GM19193 (cell line): Measurements from ENCODE around the gene CAV3.

ENCODE experiments used
- POLR2A ChIP-seq: IDR thresholded peaks from 4 replicates; pipeline ENCODE4 v1.6.1; 2011; ENCODE audit not compliant: insufficient read depth, insufficient read length; ENCODE audit errors: extremely low read depth

The CAV3 gene

GRCh38 chr3:8734137-8734878 is 706 bp downstream of the CAV3 start:
- no peak for TF ChIP-seq POLR2A

GRCh38 chr3:8734908-8735307 is 1.3 kb downstream of the CAV3 start:
- no peak for TF ChIP-seq POLR2A

GRCh38 chr3:8736436-8736835 is 2.8 kb downstream of the CAV3 start:
- no peak for TF ChIP-seq POLR2A

- TF ChIP-seq POLR2A, result no peak
Observed at GRCh38 chr3:8737301-8737700, 3.7 kb downstream of the CAV3 start.

- no peak for TF ChIP-seq POLR2A
Observed at GRCh38 chr3:8737823-8738222, 4.2 kb downstream of the CAV3 start.

GRCh38 chr3:8738639-8739038 is 5.0 kb downstream of the CAV3 start:
- no peak for TF ChIP-seq POLR2A

GRCh38 chr3:8739757-8740504 is 6.3 kb downstream of the CAV3 start:
- TF ChIP-seq POLR2A, result no peak

- TF ChIP-seq POLR2A, result no peak
Observed at GRCh38 chr3:8741581-8742261, 8.1 kb downstream of the CAV3 start.

- TF ChIP-seq POLR2A, result no peak
Observed at GRCh38 chr3:8743021-8743601, 9.5 kb downstream of the CAV3 start.

- no peak for TF ChIP-seq POLR2A
Observed at GRCh38 chr3:8743911-8744310, 10.3 kb downstream of the CAV3 start.

- no peak for TF ChIP-seq POLR2A
Observed at GRCh38 chr3:8745619-8746370, 12.2 kb downstream of the CAV3 start.

- TF ChIP-seq POLR2A, result no peak
Observed at GRCh38 chr3:8746780-8747345, 13.3 kb downstream of the CAV3 start.

GRCh38 chr3:8749316-8749715 is 15.7 kb downstream of the CAV3 start:
- TF ChIP-seq POLR2A, result no peak

- TF ChIP-seq POLR2A, result no peak
Observed at GRCh38 chr3:8752832-8753231, 19.2 kb downstream of the CAV3 start.
